ENCODE data around the gene USP17L21.
"Not testable (repeated sequence)": the region's sequence is repeated elsewhere in the genome, so short reads cannot be mapped to it uniquely, and the experiment has no call there.

Gene USP17L21, protein sequence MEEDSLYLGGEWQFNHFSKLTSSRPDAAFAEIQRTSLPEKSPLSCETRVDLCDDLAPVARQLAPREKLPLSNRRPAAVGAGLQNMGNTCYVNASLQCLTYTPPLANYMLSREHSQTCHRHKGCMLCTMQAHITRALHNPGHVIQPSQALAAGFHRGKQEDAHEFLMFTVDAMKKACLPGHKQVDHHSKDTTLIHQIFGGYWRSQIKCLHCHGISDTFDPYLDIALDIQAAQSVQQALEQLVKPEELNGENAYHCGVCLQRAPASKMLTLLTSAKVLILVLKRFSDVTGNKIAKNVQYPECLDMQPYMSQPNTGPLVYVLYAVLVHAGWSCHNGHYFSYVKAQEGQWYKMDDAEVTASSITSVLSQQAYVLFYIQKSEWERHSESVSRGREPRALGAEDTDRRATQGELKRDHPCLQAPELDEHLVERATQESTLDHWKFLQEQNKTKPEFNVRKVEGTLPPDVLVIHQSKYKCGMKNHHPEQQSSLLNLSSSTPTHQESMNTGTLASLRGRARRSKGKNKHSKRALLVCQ

DNA sequence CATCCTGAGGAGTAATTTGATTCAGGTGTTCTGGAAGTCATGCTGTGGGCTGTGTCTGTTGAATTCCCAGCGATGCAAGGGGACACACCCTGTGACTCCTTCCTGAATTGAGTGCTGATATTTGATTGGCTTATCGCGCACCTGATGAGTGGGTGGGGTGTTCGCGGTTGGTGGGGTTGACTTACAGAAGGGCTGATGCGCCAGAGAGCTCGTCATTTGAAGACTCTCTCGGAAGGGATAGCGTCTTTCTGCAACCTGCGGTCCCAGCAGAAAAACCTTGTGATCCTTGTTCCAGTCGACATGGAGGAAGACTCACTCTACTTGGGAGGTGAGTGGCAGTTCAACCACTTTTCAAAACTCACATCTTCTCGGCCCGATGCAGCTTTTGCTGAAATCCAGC lies at the start of gene USP17L21:
Gene USP17L21 (plus strand): TSS at position 301 of the 400 bp plus-strand sequence. CDS start 0 bp downstream, at position 301.
- not testable (repeated sequence) for DNase-seq (ENCODE audit: low read depth)

- DNase-seq (ENCODE audit: low read depth), result not testable (repeated sequence)
Measured at GRCh38 chr4:9214701-9215100, 48.0 kb upstream of the USP17L21 start.

- DNase-seq (ENCODE audit: low read depth), result not testable (repeated sequence)
Measured at GRCh38 chr4:9215105-9215504, 47.6 kb upstream of the USP17L21 start, which contains the start of gene USP17L11. Gene USP17L11, plus strand, starts transcription at chr4:9215405. Its CDS starts 0 bp downstream, at chr4:9215405.

DNA sequence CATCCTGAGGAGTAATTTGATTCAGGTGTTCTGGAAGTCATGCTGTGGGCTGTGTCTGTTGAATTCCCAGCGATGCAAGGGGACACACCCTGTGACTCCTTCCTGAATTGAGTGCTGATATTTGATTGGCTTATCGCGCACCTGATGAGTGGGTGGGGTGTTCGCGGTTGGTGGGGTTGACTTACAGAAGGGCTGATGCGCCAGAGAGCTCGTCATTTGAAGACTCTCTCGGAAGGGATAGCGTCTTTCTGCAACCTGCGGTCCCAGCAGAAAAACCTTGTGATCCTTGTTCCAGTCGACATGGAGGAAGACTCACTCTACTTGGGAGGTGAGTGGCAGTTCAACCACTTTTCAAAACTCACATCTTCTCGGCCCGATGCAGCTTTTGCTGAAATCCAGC lies 42.8 kb upstream of the USP17L21 start, which contains the start of gene USP17L12:
Gene USP17L12 (plus strand): TSS at position 301 of the 400 bp plus-strand sequence. CDS start 0 bp downstream, at position 301.
- not testable (repeated sequence) for DNase-seq (ENCODE audit: low read depth)

DNA sequence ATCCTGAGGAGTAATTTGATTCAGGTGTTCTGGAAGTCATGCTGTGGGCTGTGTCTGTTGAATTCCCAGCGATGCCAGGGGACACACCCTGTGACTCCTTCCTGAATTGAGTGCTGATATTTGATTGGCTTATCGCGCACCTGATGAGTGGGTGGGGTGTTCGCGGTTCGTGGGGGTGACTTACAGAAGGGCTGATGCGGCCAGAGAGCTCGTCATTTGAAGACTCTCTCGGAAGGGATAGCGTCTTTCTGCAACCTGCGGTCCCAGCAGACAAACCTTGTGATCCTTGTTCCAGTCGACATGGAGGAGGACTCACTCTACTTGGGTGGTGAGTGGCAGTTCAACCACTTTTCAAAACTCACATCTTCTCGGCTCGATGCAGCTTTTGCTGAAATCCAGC lies 38.1 kb upstream of the USP17L21 start, which contains the start of gene USP17L13:
Gene USP17L13 (plus strand): TSS at position 301 of the 400 bp plus-strand sequence. CDS start 0 bp downstream, at position 301.
- DNase-seq (ENCODE audit: low read depth), result not testable (repeated sequence)

DNA sequence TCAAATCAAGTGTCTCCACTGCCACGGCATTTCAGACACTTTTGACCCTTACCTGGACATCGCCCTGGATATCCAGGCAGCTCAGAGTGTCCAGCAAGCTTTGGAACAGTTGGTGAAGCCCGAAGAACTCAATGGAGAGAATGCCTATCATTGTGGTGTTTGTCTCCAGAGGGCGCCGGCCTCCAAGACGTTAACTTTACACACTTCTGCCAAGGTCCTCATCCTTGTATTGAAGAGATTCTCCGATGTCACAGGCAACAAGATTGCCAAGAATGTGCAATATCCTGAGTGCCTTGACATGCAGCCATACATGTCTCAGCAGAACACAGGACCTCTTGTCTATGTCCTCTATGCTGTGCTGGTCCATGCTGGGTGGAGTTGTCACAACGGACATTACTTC lies 32.4 kb upstream of the USP17L21 start:
- DNase-seq (ENCODE audit: low read depth), result not testable (repeated sequence)

- DNase-seq (ENCODE audit: low read depth), result not testable (repeated sequence)
Measured at GRCh38 chr4:9234085-9234484, 28.6 kb upstream of the USP17L21 start, which contains the start of gene USP17L15. Gene USP17L15, plus strand, starts transcription at chr4:9234385. Its CDS starts 0 bp downstream, at chr4:9234385.

GRCh38 chr4:9238461-9238860 lies 24.2 kb upstream of the USP17L21 start:
- DNase-seq (ENCODE audit: low read depth), result not testable (repeated sequence)

GRCh38 chr4:9243579-9243978 lies 19.1 kb upstream of the USP17L21 start, which contains the start of gene USP17L17:
Gene USP17L17, plus strand, starts transcription at chr4:9243879. Its CDS starts 0 bp downstream, at chr4:9243879.
- DNase-seq (ENCODE audit: low read depth), result not testable (repeated sequence)

DNA sequence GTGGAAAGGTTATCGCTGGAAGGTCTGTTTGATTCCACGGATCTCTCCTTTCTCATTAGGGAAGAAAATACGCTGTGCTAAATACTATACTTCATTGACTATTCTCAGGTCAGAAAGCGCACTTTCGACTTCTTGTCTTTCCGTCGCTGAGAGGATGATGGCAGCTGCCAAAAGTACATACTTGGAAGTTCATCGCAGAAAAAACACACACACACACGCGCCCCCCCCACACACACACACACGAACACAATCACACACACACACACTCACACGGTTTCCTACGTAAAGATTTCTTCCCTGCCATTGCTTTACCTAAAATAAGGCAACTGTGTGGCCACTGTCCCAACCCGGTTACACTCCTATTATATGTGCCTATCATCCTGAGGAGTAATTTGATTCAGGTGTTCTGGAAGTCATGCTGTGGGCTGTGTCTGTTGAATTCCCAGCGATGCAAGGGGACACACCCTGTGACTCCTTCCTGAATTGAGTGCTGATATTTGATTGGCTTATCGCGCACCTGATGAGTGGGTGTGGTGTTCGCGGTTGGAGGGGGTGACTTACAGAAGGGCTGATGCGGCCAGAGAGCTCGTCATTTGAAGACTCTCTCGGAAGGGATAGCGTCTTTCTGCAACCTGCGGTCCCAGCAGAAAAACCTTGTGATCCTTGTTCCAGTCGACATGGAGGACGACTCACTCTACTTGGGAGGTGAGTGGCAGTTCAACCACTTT lies 14.6 kb upstream of the USP17L21 start, which contains the start of gene USP17L18:
Gene USP17L18 (plus strand): TSS at position 678 of the 728 bp plus-strand sequence. CDS start 0 bp downstream, at position 678.
- not testable (repeated sequence) for DNase-seq (ENCODE audit: low read depth)

GRCh38 chr4:9253078-9253477 lies 9.6 kb upstream of the USP17L21 start, which contains the start of gene USP17L19:
Gene USP17L19, plus strand, starts transcription at chr4:9253378. Its CDS starts 0 bp downstream, at chr4:9253378.
- not testable (repeated sequence) for DNase-seq (ENCODE audit: low read depth)

DNA sequence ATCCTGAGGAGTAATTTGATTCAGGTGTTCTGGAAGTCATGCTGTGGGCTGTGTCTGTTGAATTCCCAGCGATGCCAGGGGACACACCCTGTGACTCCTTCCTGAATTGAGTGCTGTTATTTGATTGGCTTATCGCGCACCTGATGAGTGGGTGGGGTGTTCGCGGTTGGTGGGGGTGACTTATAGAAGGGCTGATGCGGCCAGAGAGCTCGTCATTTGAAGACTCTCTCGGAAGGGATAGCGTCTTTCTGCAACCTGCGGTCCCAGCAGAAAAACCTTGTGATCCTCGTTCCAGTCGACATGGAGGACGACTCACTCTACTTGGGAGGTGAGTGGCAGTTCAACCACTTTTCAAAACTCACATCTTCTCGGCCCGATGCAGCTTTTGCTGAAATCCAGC lies 4.8 kb upstream of the USP17L21 start, which contains the start of gene USP17L20:
Gene USP17L20 (plus strand): TSS at position 301 of the 400 bp plus-strand sequence. CDS start 0 bp downstream, at position 301.
- DNase-seq (ENCODE audit: low read depth), result not testable (repeated sequence)

- DNase-seq (ENCODE audit: low read depth), result not testable (repeated sequence)
Measured at GRCh38 chr4:9267319-9267718, 4.6 kb downstream of the USP17L21 start, which contains the start of gene USP17L22. Gene USP17L22, plus strand, starts transcription at chr4:9267619. Its CDS starts 0 bp downstream, at chr4:9267619.

GRCh38 chr4:9271719-9272118 lies 9.0 kb downstream of the USP17L21 start:
- not testable (repeated sequence) for DNase-seq (ENCODE audit: low read depth)

Data from stimulated activated CD4-positive, alpha-beta T cell treated with anti-CD3 and anti-CD28 coated beads, Interleukin-2, amount 100 ng/mL, for 4 hours (primary cell).